PC-3 (cell line): ENCODE data around the gene RCAN2. TPM values are rescaled to one million over a fixed set of nuclear protein-coding genes. Genes with fewer than 3 reads are reported as not detected.

Source experiments
- ATAC-seq: fragments of 200-7000 bp; cut with Tn5 transposase; 2 replicates; pipeline ENCODE4 v1.9.1; 2020; ENCODE audit warnings: mild to moderate bottlenecking, moderate library complexity
- BruUV-seq: library from RNA; stranded (reverse); fragments of 400-500 nt; replicated peaks from 2 replicates; lab custom pipeline; 2021; lab: Mats Ljungman, UMichigan
- CTCF ChIA-PET: fragments of 300-600 bp; sonication (Branson Sonifier 250); formaldehyde crosslinking; loops from one replicate; lab custom pipeline; 2022; ENCODE audit warnings: antibody characterized with exemption; lab: Charles Lee
- POLR2A ChIA-PET: fragments of 300-600 bp; sonication (Branson Sonifier 250); formaldehyde crosslinking; loops from one replicate; lab custom pipeline; 2022; ENCODE audit warnings: antibody characterized with exemption; ENCODE audit not compliant: unreplicated experiment; lab: Charles Lee
- DNase-seq: peaks from one replicate; pipeline ENCODE4 v3.0.0-alpha.2; 2015
- H2AFZ ChIP-seq: fragments of 300-600 bp; sonication (generic); 2 replicates; pipeline ENCODE4 v1.6.0; 2016; ENCODE audit warnings: antibody characterized with exemption, low read length
- H3F3A ChIP-seq: fragments of 300-600 bp; sonication (generic); one replicate; pipeline ENCODE4 v1.6.0; 2017; ENCODE audit warnings: antibody characterized with exemption, low read length, control low read depth, mild to moderate bottlenecking; ENCODE audit not compliant: unreplicated experiment
- H3K27ac ChIP-seq: fragments of 300-600 bp; sonication (generic); 2 replicates; pipeline ENCODE4 v1.5.1; 2016; ENCODE audit warnings: mild to moderate bottlenecking, low read length
- H3K27me3 ChIP-seq: fragments of 300-600 bp; sonication (generic); 2 replicates; pipeline ENCODE4 v1.6.1; 2016; ENCODE audit warnings: low read length, mixed read lengths
- H3K36me3 ChIP-seq: fragments of 300-600 bp; sonication (generic); 2 replicates; pipeline ENCODE4 v1.6.1; 2016; ENCODE audit warnings: low read depth, mixed run types, low read length, mixed read lengths
- H3K4me1 ChIP-seq: fragments of 300-600 bp; sonication (generic); 2 replicates; pipeline ENCODE4 v1.5.1; 2016; ENCODE audit warnings: low read length; ENCODE audit not compliant: insufficient read depth
- H3K4me2 ChIP-seq: fragments of 300-600 bp; sonication (generic); 2 replicates; pipeline ENCODE4 v1.6.0; 2016; ENCODE audit warnings: low read length
- H3K4me3 ChIP-seq: fragments of 300-600 bp; sonication (generic); 2 replicates; pipeline ENCODE4 v1.5.1; 2016; ENCODE audit warnings: mild to moderate bottlenecking, low read length, mixed read lengths
- H3K79me2 ChIP-seq: fragments of 300-600 bp; sonication (generic); 2 replicates; pipeline ENCODE4 v1.6.1; 2017; ENCODE audit warnings: low read length, mixed read lengths
- H3K9ac ChIP-seq: fragments of 300-600 bp; sonication (generic); 2 replicates; pipeline ENCODE4 v1.6.0; 2016; ENCODE audit warnings: mild to moderate bottlenecking, low read length
- H3K9me2 ChIP-seq: fragments of 300-600 bp; sonication (generic); replicated peaks from 2 replicates; pipeline ENCODE4 v1.6.1; 2016; ENCODE audit warnings: mixed run types, low read length, mixed read lengths
- H3K9me3 ChIP-seq: fragments of 300-600 bp; sonication (generic); 2 replicates; pipeline ENCODE4 v1.6.1; 2016; ENCODE audit warnings: low read length, mixed read lengths
- H4K20me1 ChIP-seq: fragments of 300-600 bp; sonication (generic); 2 replicates; pipeline ENCODE4 v1.6.1; 2016; ENCODE audit warnings: low read length, mixed read lengths
- EZH2 ChIP-seq: fragments of 300-600 bp; sonication (generic); IDR thresholded peaks from one replicate; pipeline ENCODE4 v1.6.1; 2017; ENCODE audit warnings: antibody characterized with exemption, mild to moderate bottlenecking, low read length; ENCODE audit not compliant: unreplicated experiment
- EZH2phosphoT487 ChIP-seq: fragments of 300-600 bp; sonication (generic); IDR thresholded peaks from 2 replicates; pipeline ENCODE4 v1.6.1; 2018; ENCODE audit warnings: mild to moderate bottlenecking, antibody characterized with exemption, low read length, borderline replicate concordance
- intact Hi-C: fragments of 100-400 bp; cut with micrococcal nuclease; formaldehyde crosslinking; loops from 2 replicates; pipeline ENCODE4 v1.9.0; 2023
- total RNA-seq: library from RNA; depleted of rRNA; stranded (reverse); fragments of >200 nt; gene quantifications from 2 replicates; pipeline ENCODE4 v1.2.3, GENCODE V29; 2014
- TF ChIP-seq, protein P1 (sequence below): fragments of 300-600 bp; sonication (generic); conservative IDR thresholded peaks from 2 replicates; pipeline ENCODE4 v1.5.1; 2017; ENCODE audit warnings: antibody characterized with exemption, low read depth, mild to moderate bottlenecking, low read length

Gene RCAN2
- total RNA-seq, 1 experiment from 2014 or later: not detected

GRCh38 chr6:46296586-46296985 lies 194.7 kb downstream of the RCAN2 start:
- ChIA-PET POLR2A (no interaction called here), CTCF (no interaction called here)
- Histone ChIP-seq H3K4me3 (no peak overlapping the region), H3K4me2 (no peak overlapping the region), H3K9ac (no peak overlapping the region), H3F3A (no peaks in the 10 kb centered on the region), H3K36me3 (no peaks in the 10 kb centered on the region), H3K79me2 (no peaks in the 10 kb centered on the region), H2AFZ (no peak overlapping the region), H4K20me1 (no peaks in the 10 kb centered on the region), H3K9me2 (no peaks in the 10 kb centered on the region), H3K27me3 (peaks cover 36% of the 10 kb centered on the region), H3K27ac (no peak overlapping the region), H3K9me3 (no peaks in the 10 kb centered on the region), H3K4me1 (no peaks in the 10 kb centered on the region)
- no peak for DNase-seq
- ATAC-seq: no peak
- TF ChIP-seq EZH2phosphoT487 (no peak), EZH2 (no peak)
- TF ChIP-seq, protein P1, sequence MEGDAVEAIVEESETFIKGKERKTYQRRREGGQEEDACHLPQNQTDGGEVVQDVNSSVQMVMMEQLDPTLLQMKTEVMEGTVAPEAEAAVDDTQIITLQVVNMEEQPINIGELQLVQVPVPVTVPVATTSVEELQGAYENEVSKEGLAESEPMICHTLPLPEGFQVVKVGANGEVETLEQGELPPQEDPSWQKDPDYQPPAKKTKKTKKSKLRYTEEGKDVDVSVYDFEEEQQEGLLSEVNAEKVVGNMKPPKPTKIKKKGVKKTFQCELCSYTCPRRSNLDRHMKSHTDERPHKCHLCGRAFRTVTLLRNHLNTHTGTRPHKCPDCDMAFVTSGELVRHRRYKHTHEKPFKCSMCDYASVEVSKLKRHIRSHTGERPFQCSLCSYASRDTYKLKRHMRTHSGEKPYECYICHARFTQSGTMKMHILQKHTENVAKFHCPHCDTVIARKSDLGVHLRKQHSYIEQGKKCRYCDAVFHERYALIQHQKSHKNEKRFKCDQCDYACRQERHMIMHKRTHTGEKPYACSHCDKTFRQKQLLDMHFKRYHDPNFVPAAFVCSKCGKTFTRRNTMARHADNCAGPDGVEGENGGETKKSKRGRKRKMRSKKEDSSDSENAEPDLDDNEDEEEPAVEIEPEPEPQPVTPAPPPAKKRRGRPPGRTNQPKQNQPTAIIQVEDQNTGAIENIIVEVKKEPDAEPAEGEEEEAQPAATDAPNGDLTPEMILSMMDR: no peak
- intact Hi-C loops: no loop called here
- BruUV-seq: no TSS peak

DNA sequence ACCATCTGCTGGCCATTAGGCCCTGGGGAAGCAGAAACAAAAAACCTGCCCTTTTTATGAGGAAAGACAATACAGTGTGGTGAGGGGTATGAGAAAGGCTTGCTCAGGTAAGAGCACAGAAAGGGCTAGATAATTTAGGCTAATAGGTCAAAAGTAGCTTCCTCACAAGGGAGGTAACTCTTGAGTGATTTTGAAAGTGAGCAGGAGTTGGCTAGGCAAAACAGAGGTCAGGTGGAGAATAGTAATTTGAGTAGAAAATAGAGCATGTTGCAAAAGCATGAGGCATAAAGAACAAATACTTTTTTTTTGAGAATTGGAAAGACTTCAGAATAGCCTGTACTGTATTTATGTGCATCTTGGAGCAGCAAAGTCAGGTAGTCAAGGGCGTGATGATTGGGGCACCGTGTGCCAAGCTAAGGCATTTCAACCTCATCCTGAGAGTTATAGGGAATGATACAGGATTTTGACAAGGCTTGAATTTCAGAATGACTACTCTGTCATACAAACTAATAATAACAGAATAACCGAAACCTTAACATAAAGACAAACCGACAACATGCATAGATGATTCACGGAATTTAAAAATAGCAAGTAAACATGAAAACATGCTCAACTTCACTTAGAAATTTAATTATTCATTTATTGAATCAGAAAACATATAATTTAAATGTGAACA lies 197.5 kb downstream of the RCAN2 start:
- intact Hi-C loops: no loop called here
- POLR2A ChIA-PET: no interaction called here
- Histone ChIP-seq H3K27ac (no peak overlapping the region), H3F3A (no peaks in the 10 kb centered on the region), H3K9ac (no peak overlapping the region), H3K36me3 (no peaks in the 10 kb centered on the region), H2AFZ (no peak overlapping the region), H3K27me3 (peaks cover 55% of the 10 kb centered on the region), H3K79me2 (no peaks in the 10 kb centered on the region), H3K4me3 (no peak overlapping the region), H3K4me1 (no peaks in the 10 kb centered on the region), H3K9me3 (no peaks in the 10 kb centered on the region), H3K4me2 (no peak overlapping the region), H3K9me2 (no peaks in the 10 kb centered on the region), H4K20me1 (no peaks in the 10 kb centered on the region)
- BruUV-seq: no TSS peak
- no peak for TF ChIP-seq EZH2phosphoT487
- no peak for TF ChIP-seq EZH2
- TF ChIP-seq, protein P1: no peak
- DNase-seq: no peak
- no peak for ATAC-seq
- CTCF ChIA-PET: no interaction called here

DNA sequence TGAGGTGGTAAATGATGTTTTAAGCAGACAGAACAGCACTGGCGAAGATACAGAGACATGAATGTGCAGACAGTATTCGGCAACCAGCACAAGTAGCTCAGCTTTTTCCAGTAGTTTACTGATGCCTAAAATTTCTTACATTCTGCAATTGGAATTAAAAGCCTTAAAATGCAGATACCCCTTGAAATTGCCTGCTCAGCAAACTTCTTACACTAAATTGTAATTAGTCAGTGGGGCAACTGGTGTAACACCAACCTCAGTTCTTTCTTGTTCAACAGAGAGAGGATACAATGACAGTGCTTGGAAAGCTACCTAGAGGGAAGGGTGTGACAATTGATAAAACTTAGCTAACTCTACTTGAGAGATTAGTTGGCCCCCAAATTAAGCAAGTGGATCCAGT lies 199.4 kb downstream of the RCAN2 start:
- BruUV-seq: no TSS peak
- ChIA-PET CTCF (no interaction called here), POLR2A (no interaction called here)
- H2AFZ ChIP-seq: no peak overlapping the region
- H3K79me2 ChIP-seq: no peaks in the 10 kb centered on the region
- no peaks in the 10 kb centered on the region for H3K4me1 ChIP-seq
- no peaks in the 10 kb centered on the region for H3F3A ChIP-seq
- no peak overlapping the region for H3K9ac ChIP-seq
- no peak overlapping the region for H3K4me3 ChIP-seq
- DNase-seq (no peak), ATAC-seq (no peak)
- H4K20me1 ChIP-seq: no peaks in the 10 kb centered on the region
- H3K9me3 ChIP-seq: no peaks in the 10 kb centered on the region
- no peaks in the 10 kb centered on the region for H3K9me2 ChIP-seq
- no peaks in the 10 kb centered on the region for H3K36me3 ChIP-seq
- no peak overlapping the region for H3K27ac ChIP-seq
- no peak overlapping the region for H3K4me2 ChIP-seq
- H3K27me3 ChIP-seq: peaks cover 63% of the 10 kb centered on the region
- intact Hi-C loops: no loop called here
- TF ChIP-seq EZH2 (no peak), EZH2phosphoT487 (no peak)
- TF ChIP-seq, protein P1: no peak
